ENCODE data around the gene PITX2.

PITX2 gene

GRCh38 chr4:110622841-110623717 lies at the start of gene PITX2:
Gene PITX2 (minus strand): TSS chr4:110623077. CDS start chr4:110622460, 617 bp downstream.
- DNase-seq = peak in 1 of 2 donors; percentile 20

- no peak for DNase-seq
Measured at GRCh38 chr4:110671679-110672078, 48.8 kb upstream of the PITX2 start.

- no peak for DNase-seq
Measured at GRCh38 chr4:110669663-110670062, 46.8 kb upstream of the PITX2 start.

- no peak for DNase-seq
Measured at GRCh38 chr4:110668463-110669235, 45.8 kb upstream of the PITX2 start.

GRCh38 chr4:110667670-110668069 lies 44.8 kb upstream of the PITX2 start:
- no peak for DNase-seq

GRCh38 chr4:110666030-110666429 lies 43.2 kb upstream of the PITX2 start:
- DNase-seq = no peak

GRCh38 chr4:110663738-110664444 lies 41.0 kb upstream of the PITX2 start:
- DNase-seq = no peak

GRCh38 chr4:110663206-110663605 lies 40.3 kb upstream of the PITX2 start:
- DNase-seq = no peak

- DNase-seq = no peak
Measured at GRCh38 chr4:110660755-110661154, 37.9 kb upstream of the PITX2 start.

GRCh38 chr4:110654254-110654635 lies 31.4 kb upstream of the PITX2 start:
- DNase-seq = no peak

- DNase-seq = no peak
Measured at GRCh38 chr4:110653321-110654253, 30.7 kb upstream of the PITX2 start.

GRCh38 chr4:110644008-110644407 lies 21.1 kb upstream of the PITX2 start:
- no peak for DNase-seq

- DNase-seq = no peak
Measured at GRCh38 chr4:110643096-110643495, 20.2 kb upstream of the PITX2 start.

- DNase-seq = no peak
Measured at GRCh38 chr4:110641218-110641617, 18.3 kb upstream of the PITX2 start.

- no peak for DNase-seq
Measured at GRCh38 chr4:110640576-110640975, 17.7 kb upstream of the PITX2 start.

GRCh38 chr4:110639207-110640090 lies 16.6 kb upstream of the PITX2 start:
- DNase-seq = no peak

GRCh38 chr4:110638089-110638746 lies 15.3 kb upstream of the PITX2 start:
- DNase-seq = no peak

GRCh38 chr4:110637408-110638088 lies 14.7 kb upstream of the PITX2 start:
- no peak for DNase-seq

- DNase-seq = no peak
Measured at GRCh38 chr4:110636680-110637407, 14.0 kb upstream of the PITX2 start.

Data from activated CD4-positive, alpha-beta T cell treated with anti-CD3 and anti-CD28 coated beads for 4 hours (primary cell).